Measurements from ENCODE around the gene PRR18. TPM values are rescaled to one million over a fixed set of nuclear protein-coding genes. Genes with fewer than 3 reads are reported as not detected.

Gene PRR18
- total and polyA plus RNA-seq, 2 of the 13 experiments (the other 11 are each of a cell fraction or from before 2014, with no cell fraction given) = 0.04 TPM

- TF ChIP-seq PLSCR1 (CRISPR knock-in tag; IDR thresholded peaks at IDR 0.05; ENCODE audit: borderline replicate concordance) = no peak
- TF ChIP-seq ZNF205 (CRISPR knock-in tag; IDR thresholded peaks at IDR 0.05) = no peak
- no peak for TF ChIP-seq NR0B2 (CRISPR knock-in tag; IDR thresholded peaks at IDR 0.05)
- TF ChIP-seq ZNF556 (CRISPR knock-in tag; IDR thresholded peaks at IDR 0.05; ENCODE audit: borderline replicate concordance) = no peak
- TF ChIP-seq E2F5 (CRISPR knock-in tag; conservative IDR thresholded peaks at IDR 0.05) = no peak
- TF ChIP-seq CEBPZ (IDR thresholded peaks at IDR 0.05; ENCODE audit: low read length) = no peak
- peak; percentile 79; the same call in 1 of the 2 replicates for TF ChIP-seq RXRB (CRISPR knock-in tag; IDR thresholded peaks at IDR 0.05; ENCODE audit: borderline replicate concordance)
- TF ChIP-seq MIER2 (CRISPR knock-in tag; IDR thresholded peaks at IDR 0.05) = no peak
- TF ChIP-seq ELK4 (CRISPR knock-in tag; IDR thresholded peaks at IDR 0.05; ENCODE audit: borderline replicate concordance) = no peak
- TF ChIP-seq HDAC1 (CRISPR knock-in tag; IDR thresholded peaks at IDR 0.05) = peak; percentile 78
- TF ChIP-seq TFE3 (CRISPR knock-in tag; IDR thresholded peaks at IDR 0.05) = no peak
- no peak for TF ChIP-seq SOX6 (IDR thresholded peaks at IDR 0.05)
- TF ChIP-seq SOX6 (CRISPR knock-in tag; IDR thresholded peaks at IDR 0.05) = peak; percentile 74
- no peak for TF ChIP-seq CENPX (CRISPR knock-in tag; IDR thresholded peaks at IDR 0.05)
- peak; percentile 81 to 91; a peak in 3 of 4 replicates for TF ChIP-seq HMGXB4 (CRISPR knock-in tag; IDR thresholded peaks at IDR 0.05; ENCODE audit: borderline replicate concordance in 1 of 2, low read depth in 1 of 2)
- TF ChIP-seq ZNF430 (CRISPR knock-in tag; IDR thresholded peaks at IDR 0.05) = no peak
- TF ChIP-seq MIXL1 (CRISPR knock-in tag; IDR thresholded peaks at IDR 0.05) = no peak
- TF ChIP-seq ZNF790 (CRISPR knock-in tag; IDR thresholded peaks at IDR 0.05; ENCODE audit: borderline replicate concordance) = no peak
Measured at GRCh38 chr6:166330612-166331011, 22.4 kb upstream of the PRR18 start (continued).

All from HepG2 (cell line).